OCI-LY7 (cell line): ENCODE results near the gene SETBP1. TPM values are rescaled to one million over a fixed set of nuclear protein-coding genes. Genes with fewer than 3 reads are reported as not detected.

ENCODE experiments used
- BruUV-seq: library from RNA; stranded (reverse); fragments of 400-500 nt; replicated peaks from 2 replicates; lab custom pipeline; 2021; lab: Mats Ljungman, UMichigan
- CTCF ChIA-PET: fragments of 300-600 bp; sonication (Branson Sonifier 250); formaldehyde crosslinking; loops from one replicate; lab custom pipeline; 2022; ENCODE audit warnings: antibody characterized with exemption; ENCODE audit not compliant: unreplicated experiment; lab: Charles Lee
- POLR2A ChIA-PET: fragments of 300-600 bp; sonication (Branson Sonifier 250); formaldehyde crosslinking; loops from one replicate; lab custom pipeline; 2022; ENCODE audit warnings: antibody characterized with exemption; lab: Charles Lee
- DNase-seq: peaks from one replicate; pipeline ENCODE4 v3.0.0-alpha.2; 2015; ENCODE audit warnings: low spot score
- H2AFZ ChIP-seq: fragments of 200-600 bp; sonication (generic), shearing (Covaris generic); 2 replicates; pipeline ENCODE4 v1.6.1; 2014; ENCODE audit warnings: mild to moderate bottlenecking, antibody characterized with exemption, low read length, moderate library complexity
- H3K27ac ChIP-seq: fragments of 200-600 bp; sonication (generic); 2 replicates; pipeline ENCODE4 v1.5.1; 2014; ENCODE audit warnings: mixed run types, low read depth, mild to moderate bottlenecking, moderate library complexity, low read length, inconsistent platforms; ENCODE audit not compliant: poor library complexity, severe bottlenecking
- H3K36me3 ChIP-seq: fragments of 200-600 bp; sonication (generic); 2 replicates; pipeline ENCODE4 v1.6.1; 2014; ENCODE audit warnings: mild to moderate bottlenecking, antibody characterized with exemption, low read length, moderate library complexity, mixed read lengths; ENCODE audit not compliant: insufficient read depth
- H3K4me1 ChIP-seq: fragments of 200-600 bp; sonication (generic); 2 replicates; pipeline ENCODE4 v1.5.1; 2014; ENCODE audit warnings: mild to moderate bottlenecking, low read length; ENCODE audit not compliant: insufficient read depth, poor library complexity, severe bottlenecking
- H3K4me2 ChIP-seq: fragments of 200-600 bp; sonication (generic); 2 replicates; pipeline ENCODE4 v1.6.1; 2014; ENCODE audit warnings: mild to moderate bottlenecking, low read length
- H3K4me3 ChIP-seq: fragments of 200-600 bp; sonication (generic); 2 replicates; pipeline ENCODE4 v1.5.1; 2014; ENCODE audit warnings: mild to moderate bottlenecking, low read depth, low read length; ENCODE audit not compliant: poor library complexity, severe bottlenecking
- H3K79me2 ChIP-seq: fragments of 200-600 bp; sonication (generic); 2 replicates; pipeline ENCODE4 v1.6.1; 2016; ENCODE audit warnings: low read depth, mild to moderate bottlenecking, low read length, moderate library complexity, mixed read lengths; ENCODE audit not compliant: insufficient read depth
- H3K9me2 ChIP-seq: fragments of 200-600 bp; sonication (generic); 2 replicates; pipeline ENCODE4 v1.6.1; 2016; ENCODE audit warnings: mild to moderate bottlenecking, low read length, mixed read lengths; ENCODE audit not compliant: insufficient read depth
- H3K9me3 ChIP-seq: fragments of 200-600 bp; sonication (generic); 2 replicates; pipeline ENCODE4 v1.6.1; 2014; ENCODE audit warnings: mild to moderate bottlenecking, mixed run types, low read length, mixed read lengths
- H4K20me1 ChIP-seq: fragments of 200-600 bp; sonication (generic); 2 replicates; pipeline ENCODE4 v1.6.1; 2014; ENCODE audit warnings: mild to moderate bottlenecking, antibody characterized with exemption, low read length, moderate library complexity, mixed read lengths; ENCODE audit not compliant: insufficient read depth
- CTCF ChIP-seq: fragments of 200-600 bp; sonication (generic); conservative IDR thresholded peaks from 2 replicates; pipeline ENCODE4 v1.5.1; 2014; ENCODE audit warnings: mild to moderate bottlenecking, antibody characterized with exemption, low read length, moderate library complexity, mixed read lengths
- EZH2phosphoT487 ChIP-seq: fragments of 200-600 bp; sonication (generic); IDR thresholded peaks from 2 replicates; pipeline ENCODE4 v1.6.1; 2018; ENCODE audit warnings: low read depth, borderline replicate concordance, mild to moderate bottlenecking, mixed run types, antibody characterized with exemption, low read length, moderate library complexity, mixed read lengths
- intact Hi-C: fragments of 100-400 bp; cut with micrococcal nuclease; formaldehyde crosslinking; loops from one replicate; pipeline ENCODE4 v1.10.0; 2022; ENCODE audit not compliant: unreplicated experiment
- total RNA-seq, 2 experiments: library from RNA; depleted of rRNA in 1 of 2; stranded (reverse); fragments of >200 nt in 1 of 2; shearing (Covaris generic) in 1 of 2; gene quantifications; 2 replicates each; pipeline ENCODE4 v1.2.3, GENCODE V29; 2014 to 2022

The SETBP1 gene
- total RNA-seq, 2 experiments from 2014 or later, result 2.6 to 9.1 TPM

- DNase-seq, result no peak
- Histone ChIP-seq H4K20me1 (no peaks in the 10 kb centered on the region), H3K36me3 (no peaks in the 10 kb centered on the region), H2AFZ (no peak overlapping the region), H3K4me1 (no peaks in the 10 kb centered on the region), H3K9me2 (no peaks in the 10 kb centered on the region), H3K4me3 (no peak overlapping the region), H3K79me2 (no peaks in the 10 kb centered on the region), H3K9me3 (no peaks in the 10 kb centered on the region), H3K4me2 (no peak overlapping the region), H3K27ac (no peak overlapping the region)
- POLR2A ChIA-PET, result no interaction called here
- CTCF ChIA-PET, result no interaction called here
- BruUV-seq, result no TSS peak
- intact Hi-C loops, result no loop called here
- no peak for TF ChIP-seq CTCF
- no peak for TF ChIP-seq EZH2phosphoT487
These were observed 365.5 kb downstream of the SETBP1 start for GRCh38 chr18:45046228-45046627.

- CTCF ChIA-PET, result no interaction called here
- DNase-seq, result no peak
- H3K9me2 ChIP-seq, result no peaks in the 10 kb centered on the region
- H4K20me1 ChIP-seq, result no peaks in the 10 kb centered on the region
- no peak overlapping the region for H3K4me3 ChIP-seq
- no peak overlapping the region for H2AFZ ChIP-seq
- H3K9me3 ChIP-seq, result no peaks in the 10 kb centered on the region
- POLR2A ChIA-PET, result interaction anchor here (0.7 kb wide), 1 partner anchor 22 kb away, joined by 3 read pairs; no protein-coding TSS in a partner anchor
- H3K4me1 ChIP-seq, result no peaks in the 10 kb centered on the region
- no peak overlapping the region for H3K27ac ChIP-seq
- H3K36me3 ChIP-seq, result no peaks in the 10 kb centered on the region
- no peak for TF ChIP-seq EZH2phosphoT487
- no peak for TF ChIP-seq CTCF
- no TSS peak for BruUV-seq
- intact Hi-C loops, result no loop called here
- no peaks in the 10 kb centered on the region for H3K79me2 ChIP-seq
- no peak overlapping the region for H3K4me2 ChIP-seq
These were observed 366.3 kb downstream of the SETBP1 start for GRCh38 chr18:45046961-45047360.

GRCh38 chr18:45049578-45050319, 369.1 kb downstream of the SETBP1 start:
- no peak overlapping the region for H3K4me3 ChIP-seq
- no TSS peak for BruUV-seq
- no peak overlapping the region for H3K4me2 ChIP-seq
- no peak overlapping the region for H2AFZ ChIP-seq
- H3K9me3 ChIP-seq, result no peaks in the 10 kb centered on the region
- no peaks in the 10 kb centered on the region for H3K9me2 ChIP-seq
- H3K27ac ChIP-seq, result no peak overlapping the region
- TF ChIP-seq CTCF (no peak), EZH2phosphoT487 (no peak)
- DNase-seq, result no peak
- CTCF ChIA-PET, result no interaction called here
- POLR2A ChIA-PET, result interaction anchor here (0.7 kb wide), 1 partner anchor 196 kb away, joined by 3 read pairs; no protein-coding TSS in a partner anchor
- intact Hi-C loops, result no loop called here
- no peaks in the 10 kb centered on the region for H3K36me3 ChIP-seq
- no peaks in the 10 kb centered on the region for H4K20me1 ChIP-seq
- no peaks in the 10 kb centered on the region for H3K4me1 ChIP-seq
- H3K79me2 ChIP-seq, result no peaks in the 10 kb centered on the region
